Thoracic aorta (tissue), 2 donors: ENCODE data around the gene SIRPA. TPM values are rescaled to one million over a fixed set of nuclear protein-coding genes. Genes with fewer than 3 reads are reported as not detected.

Experiments used
- ATAC-seq: fragments of 150-250 bp; one replicate; pipeline ENCODE4 v1.8.0; 2017; ENCODE audit warnings: low read depth; ENCODE audit not compliant: insufficient number of reproducible peaks, low FRiP score
- DNase-seq: peaks from one replicate; pipeline ENCODE4 v3.0.0-alpha.2; 2020; ENCODE audit warnings: low spot score
- H3K27ac ChIP-seq, 2 donors: fragments of 200-600 bp; sonication (generic); 1 replicate in 1 of 2; 2 replicates in 1 of 2; pipeline ENCODE4 v1.5.1; 2016; ENCODE audit warnings: mild to moderate bottlenecking in 2 of 2, moderate library complexity in 2 of 2
- H3K27me3 ChIP-seq: fragments of 200-600 bp; sonication (generic); replicated peaks from 2 replicates; pipeline ENCODE4 v1.6.0; 2016; ENCODE audit warnings: mild to moderate bottlenecking; ENCODE audit not compliant: insufficient read depth
- H3K36me3 ChIP-seq: fragments of 200-600 bp; sonication (generic); one replicate; pipeline ENCODE4 v1.5.1; 2016
- H3K4me1 ChIP-seq, 2 donors: fragments of 200-600 bp; sonication (generic); 1 replicate in 1 of 2; 2 replicates in 1 of 2; pipeline versions ENCODE4 v1.5.1 to v1.6.0; 2016; ENCODE audit warnings: low read depth in 2 of 2, mild to moderate bottlenecking in 1 of 2; ENCODE audit not compliant: control insufficient read depth in 1 of 2
- H3K4me3 ChIP-seq: fragments of 200-600 bp; sonication (generic); 2 replicates; pipeline ENCODE4 v1.5.1; 2016; ENCODE audit warnings: mild to moderate bottlenecking
- H3K9me3 ChIP-seq: fragments of 200-600 bp; sonication (generic); 2 replicates; pipeline ENCODE4 v1.5.1; 2016
- total RNA-seq, 2 donors: library from RNA; depleted of rRNA; stranded (reverse); fragments of >200 nt; gene quantifications; one replicate each; pipeline versions ENCODE4 v1.1.0 to v1.2.3, GENCODE V29; 2016
- TF ChIP-seq, protein P1 (sequence below): fragments of 200-600 bp; sonication (generic); IDR thresholded peaks from one replicate; pipeline ENCODE4 v1.5.1; 2019; ENCODE audit warnings: antibody characterized with exemption

SIRPA gene
- total RNA-seq, 2 donors from 2014 or later = 29.5 to 62.9 TPM

DNA sequence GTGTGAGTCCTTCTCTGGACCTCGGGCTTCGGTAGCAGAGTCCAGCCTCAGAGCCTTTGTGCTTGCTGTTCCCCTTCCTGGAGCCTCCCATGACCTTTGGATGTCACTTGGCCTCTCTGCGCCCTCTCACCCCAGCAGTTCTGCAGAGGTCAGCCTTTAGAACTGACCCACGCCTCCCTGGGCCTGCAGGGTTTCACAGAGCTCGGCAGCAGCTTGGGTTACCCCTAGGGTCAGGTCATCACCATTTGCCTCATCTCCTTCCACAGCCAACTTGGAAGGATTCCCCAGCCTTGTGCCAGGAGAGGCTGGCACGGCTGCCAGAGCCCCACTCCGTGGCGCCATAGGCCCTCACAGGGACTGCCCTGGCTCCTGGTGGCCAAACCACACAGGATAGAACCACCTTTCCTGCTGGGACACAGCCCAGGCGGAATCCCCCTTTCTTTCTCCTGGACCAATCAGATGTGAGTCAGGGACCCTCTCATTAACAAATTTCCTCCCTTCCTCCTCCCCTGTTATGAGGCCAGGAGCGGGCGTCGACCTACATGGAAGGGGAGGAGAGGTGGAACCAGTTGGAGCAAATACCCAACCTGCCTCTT, 13.9 kb upstream of the SIRPA start:
- Histone ChIP-seq H3K27me3 (no peaks in the 10 kb centered on the region), H3K36me3 (no peaks in the 10 kb centered on the region)
- DNase-seq = no peak

DNA sequence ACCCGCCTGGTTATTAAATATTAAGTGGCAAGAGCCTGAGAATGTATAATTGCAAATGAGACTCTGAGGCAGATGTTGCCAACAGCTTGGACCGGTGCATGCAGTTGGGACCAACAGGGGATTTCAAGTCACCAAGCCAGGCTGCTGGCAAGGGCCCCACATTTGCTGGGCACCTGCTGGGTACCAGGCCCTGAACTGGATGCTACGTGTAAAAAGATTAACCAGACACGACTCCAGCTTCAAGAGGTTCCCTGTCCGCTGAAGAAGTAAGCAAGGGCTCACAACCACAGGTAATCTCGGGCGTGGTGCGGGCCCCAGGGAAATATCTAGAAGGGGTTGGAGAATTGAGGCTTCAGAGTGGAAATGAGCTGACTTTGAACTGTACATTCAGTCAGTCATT, 13.2 kb upstream of the SIRPA start:
- H3K36me3 ChIP-seq = no peaks in the 10 kb centered on the region
- TF ChIP-seq, protein P1, sequence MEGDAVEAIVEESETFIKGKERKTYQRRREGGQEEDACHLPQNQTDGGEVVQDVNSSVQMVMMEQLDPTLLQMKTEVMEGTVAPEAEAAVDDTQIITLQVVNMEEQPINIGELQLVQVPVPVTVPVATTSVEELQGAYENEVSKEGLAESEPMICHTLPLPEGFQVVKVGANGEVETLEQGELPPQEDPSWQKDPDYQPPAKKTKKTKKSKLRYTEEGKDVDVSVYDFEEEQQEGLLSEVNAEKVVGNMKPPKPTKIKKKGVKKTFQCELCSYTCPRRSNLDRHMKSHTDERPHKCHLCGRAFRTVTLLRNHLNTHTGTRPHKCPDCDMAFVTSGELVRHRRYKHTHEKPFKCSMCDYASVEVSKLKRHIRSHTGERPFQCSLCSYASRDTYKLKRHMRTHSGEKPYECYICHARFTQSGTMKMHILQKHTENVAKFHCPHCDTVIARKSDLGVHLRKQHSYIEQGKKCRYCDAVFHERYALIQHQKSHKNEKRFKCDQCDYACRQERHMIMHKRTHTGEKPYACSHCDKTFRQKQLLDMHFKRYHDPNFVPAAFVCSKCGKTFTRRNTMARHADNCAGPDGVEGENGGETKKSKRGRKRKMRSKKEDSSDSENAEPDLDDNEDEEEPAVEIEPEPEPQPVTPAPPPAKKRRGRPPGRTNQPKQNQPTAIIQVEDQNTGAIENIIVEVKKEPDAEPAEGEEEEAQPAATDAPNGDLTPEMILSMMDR = no peak
- no peak for ATAC-seq
- no peak for DNase-seq
- H3K9me3 ChIP-seq = no peaks in the 10 kb centered on the region
- H3K27me3 ChIP-seq = no peaks in the 10 kb centered on the region
- no peak overlapping the region for H3K4me3 ChIP-seq
- no peak overlapping the region for H3K27ac ChIP-seq
- peaks cover 0 to 20% of the 10 kb centered on the region in 2 donors for H3K4me1 ChIP-seq

More for the DNA sequence above, 13.9 kb upstream of the SIRPA start:
- Histone ChIP-seq H3K27ac (no peak overlapping the region), H3K9me3 (no peaks in the 10 kb centered on the region), H3K4me3 (no peak overlapping the region), H3K4me1 (peaks cover 0 to 15% of the 10 kb centered on the region in 2 donors)
- ATAC-seq = no peak
- TF ChIP-seq, protein P1 = no peak

DNA sequence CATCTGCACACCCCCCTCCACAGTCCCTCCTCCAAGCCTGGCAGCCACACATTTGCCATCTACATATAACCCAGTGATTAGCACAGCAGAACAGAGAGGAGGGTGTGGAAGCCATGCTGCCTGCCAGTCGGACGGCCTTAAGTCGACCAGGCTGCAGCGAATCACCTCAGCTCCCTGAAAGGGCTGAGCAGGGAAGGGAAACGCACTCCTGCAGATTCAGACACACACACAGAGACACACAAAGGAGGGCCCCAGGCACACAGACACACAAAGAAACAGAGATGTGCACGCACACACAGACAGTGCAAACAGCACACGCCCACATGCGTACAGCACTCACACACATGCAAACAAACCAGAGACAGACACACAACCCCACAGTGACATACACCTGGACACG, 11.2 kb upstream of the SIRPA start:
- ATAC-seq (no peak), DNase-seq (no peak)
- H3K9me3 ChIP-seq = no peaks in the 10 kb centered on the region
- no peak overlapping the region for H3K4me3 ChIP-seq
- TF ChIP-seq, protein P1 = no peak
- H3K27me3 ChIP-seq = no peaks in the 10 kb centered on the region
- no peak overlapping the region for H3K27ac ChIP-seq
- H3K36me3 ChIP-seq = no peaks in the 10 kb centered on the region
- peaks cover 0 to 24% of the 10 kb centered on the region in 2 donors for H3K4me1 ChIP-seq

DNA sequence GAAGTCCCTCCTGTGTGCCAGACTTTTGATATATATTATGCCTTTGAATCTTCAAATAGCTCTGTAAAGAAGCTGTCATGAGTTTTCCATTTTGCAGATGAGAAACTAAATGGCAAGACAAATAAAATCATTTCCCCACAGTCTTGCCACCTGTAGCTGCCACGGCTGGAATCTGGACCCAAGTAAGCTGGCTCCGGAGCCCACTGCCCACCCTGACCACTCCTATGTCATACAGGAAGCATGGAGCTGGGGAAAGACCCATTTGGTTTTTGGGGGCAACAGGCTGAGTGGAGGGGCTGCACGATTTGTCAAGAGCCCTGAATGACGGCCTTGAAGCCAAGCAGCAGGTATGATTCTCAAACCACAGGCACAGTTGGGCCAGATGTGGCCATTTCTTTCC, 10.0 kb upstream of the SIRPA start:
- TF ChIP-seq, protein P1 = no peak
- H3K27me3 ChIP-seq = no peaks in the 10 kb centered on the region

DNA sequence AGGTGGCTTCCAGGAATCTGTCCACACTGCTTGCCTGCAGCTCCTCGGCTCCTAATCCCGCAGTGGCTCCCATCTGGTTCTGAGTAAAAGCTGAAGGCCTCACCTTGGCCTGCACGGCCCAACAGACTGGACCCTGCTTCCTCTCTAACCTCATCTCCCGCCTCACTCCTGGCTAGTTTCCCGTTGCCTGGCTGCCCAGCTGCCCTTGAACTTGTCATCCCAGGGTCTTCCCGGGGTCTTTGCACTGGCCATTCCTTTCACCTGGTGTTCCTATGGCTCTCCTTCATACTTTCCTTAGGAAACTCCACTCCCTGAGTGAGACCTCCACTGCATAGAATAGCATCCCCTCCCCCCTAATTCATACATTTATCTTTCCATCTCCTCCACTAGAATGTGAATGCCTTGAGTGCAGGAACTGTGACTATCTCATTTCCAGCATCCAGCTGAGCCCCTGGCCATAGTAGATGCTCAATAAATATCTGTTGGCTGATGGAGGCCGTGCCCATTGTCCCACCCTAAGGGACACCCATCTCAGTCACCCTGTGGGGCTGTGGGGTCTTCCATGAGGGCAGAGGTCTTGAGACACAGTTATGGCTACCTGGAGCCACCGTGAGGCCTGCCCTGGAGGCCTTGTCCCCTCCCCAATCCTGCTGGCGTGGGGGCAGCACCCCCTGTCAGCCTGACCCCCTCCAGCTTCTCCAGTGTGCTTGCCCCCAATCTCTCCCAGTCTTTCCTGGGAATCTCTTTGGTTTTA, 9.1 kb upstream of the SIRPA start:
- Histone ChIP-seq H3K27me3 (no peaks in the 10 kb centered on the region), H3K4me1 (peaks cover 9 to 34% of the 10 kb centered on the region in 2 donors), H3K27ac (no peak overlapping the region), H3K36me3 (no peaks in the 10 kb centered on the region), H3K9me3 (no peaks in the 10 kb centered on the region), H3K4me3 (no peak overlapping the region)
- TF ChIP-seq, protein P1 = no peak
- ATAC-seq (no peak), DNase-seq (no peak)

More for the DNA sequence above, 10.0 kb upstream of the SIRPA start:
- H3K4me3 ChIP-seq = no peak overlapping the region
- peaks cover 2 to 28% of the 10 kb centered on the region in 2 donors for H3K4me1 ChIP-seq
- H3K36me3 ChIP-seq = no peaks in the 10 kb centered on the region
- no peaks in the 10 kb centered on the region for H3K9me3 ChIP-seq
- no peak overlapping the region for H3K27ac ChIP-seq
- ATAC-seq (no peak), DNase-seq (no peak)
